GM18526 (cell line): ENCODE results near the gene RBM4B.

Experiments used
- POLR2A ChIP-seq: IDR thresholded peaks from 3 replicates; pipeline ENCODE4 v1.6.1; 2011; ENCODE audit not compliant: insufficient read length; ENCODE audit errors: extremely low read depth

RBM4B gene

DNA sequence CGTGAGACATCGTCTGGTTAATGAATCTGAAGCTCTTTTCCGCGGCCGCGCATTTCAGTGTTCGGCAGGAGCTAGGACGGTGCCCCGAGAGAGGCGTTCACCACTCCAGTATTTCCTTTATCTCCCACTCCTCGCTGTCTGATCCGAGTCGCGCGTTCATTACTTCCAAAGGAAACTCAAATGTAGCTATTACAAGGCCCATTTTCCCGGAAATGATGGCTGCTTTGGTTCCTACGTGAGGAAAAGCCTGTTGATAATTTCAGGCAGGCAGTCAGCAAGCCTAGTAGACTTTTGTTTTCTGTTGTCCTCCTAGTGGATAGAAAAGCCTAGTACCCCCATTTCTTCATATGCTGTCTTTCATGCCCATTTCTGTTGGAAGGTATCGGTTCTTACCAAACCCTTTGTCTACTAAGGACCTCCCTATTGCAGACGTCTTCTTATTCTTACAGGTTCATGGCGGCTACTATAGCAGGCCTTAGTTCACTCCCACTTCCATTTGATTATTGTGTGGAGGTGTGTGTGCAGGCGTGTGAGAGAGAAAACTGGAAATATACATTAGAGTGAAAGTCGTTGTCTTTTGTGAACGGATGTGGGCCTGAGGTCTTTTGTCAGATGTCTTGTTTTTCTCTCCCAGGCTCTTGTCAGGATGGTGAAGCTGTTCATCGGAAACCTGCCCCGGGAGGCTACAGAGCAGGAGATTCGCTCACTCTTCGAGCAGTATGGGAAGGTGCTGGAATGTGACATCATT, 38.4 kb downstream of the RBM4B start:
- TF ChIP-seq POLR2A: no peak

DNA sequence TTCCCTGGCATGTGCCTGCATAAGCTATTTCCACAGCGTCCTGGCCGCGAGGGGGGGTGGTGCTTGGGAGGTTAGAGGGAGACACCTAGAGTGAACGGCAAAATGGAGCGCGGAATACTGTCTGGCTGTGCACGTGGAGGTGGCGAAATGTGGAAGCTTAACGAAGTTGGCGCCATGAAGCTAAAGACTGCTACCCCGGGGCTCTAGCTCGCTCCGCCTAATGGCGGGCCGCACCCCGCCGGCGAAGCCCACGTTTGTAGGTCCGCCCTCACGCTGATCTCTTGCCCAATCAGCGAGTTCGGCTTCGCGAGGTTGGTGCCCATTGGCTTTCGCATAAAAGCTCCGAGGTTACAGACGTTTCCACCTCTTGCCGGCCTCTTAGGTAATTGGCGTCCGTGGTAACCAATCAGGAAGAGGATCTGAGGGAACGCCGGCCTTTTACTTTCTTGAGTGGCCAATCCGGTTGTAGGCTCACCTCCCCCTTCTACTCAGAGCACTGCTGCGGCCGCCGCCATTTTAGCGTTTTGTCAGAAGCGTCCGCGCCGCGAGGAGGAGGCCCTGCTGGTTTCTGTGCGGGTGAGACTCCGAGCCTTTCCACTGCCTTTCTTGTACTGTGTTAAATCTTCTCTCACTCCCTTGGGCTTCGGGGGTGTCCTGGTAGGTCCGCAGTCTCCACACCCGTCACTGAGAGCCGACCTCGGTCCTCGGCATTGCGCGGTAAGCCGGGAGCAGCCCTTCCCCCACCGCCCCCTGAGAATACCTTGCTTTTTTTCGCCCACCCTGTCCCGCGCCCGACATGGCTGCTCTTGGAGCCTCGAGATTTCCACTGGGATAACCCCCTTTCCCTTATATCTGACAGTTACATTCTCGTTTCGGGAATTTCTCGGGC, 39.3 kb downstream of the RBM4B start, which contains the start of gene RBM4:
TSS of gene RBM4 (plus strand) at position 527 of the 889 bp plus-strand sequence. CDS start 1,009 bp downstream, outside the sequence.
- peak; percentile 84 for TF ChIP-seq POLR2A

DNA sequence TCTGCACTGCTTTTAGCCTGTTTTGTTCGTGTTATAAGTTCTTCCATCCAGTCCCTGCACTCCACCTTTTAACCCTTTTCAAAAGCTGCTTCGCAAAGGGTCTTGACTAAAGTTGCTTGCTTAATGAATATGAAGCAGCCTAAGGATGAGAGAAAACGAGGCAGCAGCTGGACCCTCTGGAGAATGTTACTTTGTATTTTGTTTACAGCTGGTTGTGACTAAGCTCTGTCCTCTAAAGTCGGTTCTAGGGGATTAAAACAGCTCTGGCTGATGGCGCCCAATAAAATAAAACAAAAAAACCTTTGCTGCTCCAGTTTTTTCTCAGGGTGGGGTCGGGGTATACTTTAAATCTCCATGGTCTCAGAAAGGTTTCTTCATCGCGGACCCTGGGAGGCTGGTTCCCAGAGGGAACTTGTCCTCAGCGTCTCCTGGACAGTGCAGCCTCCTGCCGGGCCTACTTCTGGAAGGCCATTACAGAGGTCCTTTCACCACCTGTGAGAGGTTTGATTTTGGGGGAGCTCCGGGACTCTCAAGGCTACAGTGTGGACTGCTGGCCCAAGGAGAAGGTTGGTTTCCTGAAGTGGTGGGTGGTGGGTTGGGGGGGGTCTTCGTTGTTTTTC, 40.0 kb downstream of the RBM4B start:
- TF ChIP-seq POLR2A: no peak

DNA sequence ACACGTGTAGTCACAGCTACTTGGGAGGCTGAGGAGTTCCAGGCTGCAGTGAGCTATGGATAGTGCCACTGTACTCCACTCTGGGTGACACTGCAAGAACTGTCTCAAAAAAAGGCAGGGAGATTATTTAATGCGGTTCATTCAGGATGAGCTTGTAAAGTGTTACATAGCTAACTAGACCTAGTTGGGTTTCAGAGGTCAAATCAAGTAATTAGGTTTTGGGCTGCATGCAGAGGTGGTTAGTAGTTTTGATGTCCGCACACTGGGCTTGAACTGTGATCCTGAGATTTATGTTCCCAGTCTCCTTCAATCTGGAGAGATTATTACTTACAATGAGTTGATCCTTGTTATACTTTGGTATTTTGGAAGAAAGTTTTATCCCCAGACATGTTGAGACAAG, 41.3 kb downstream of the RBM4B start:
- no peak for TF ChIP-seq POLR2A

DNA sequence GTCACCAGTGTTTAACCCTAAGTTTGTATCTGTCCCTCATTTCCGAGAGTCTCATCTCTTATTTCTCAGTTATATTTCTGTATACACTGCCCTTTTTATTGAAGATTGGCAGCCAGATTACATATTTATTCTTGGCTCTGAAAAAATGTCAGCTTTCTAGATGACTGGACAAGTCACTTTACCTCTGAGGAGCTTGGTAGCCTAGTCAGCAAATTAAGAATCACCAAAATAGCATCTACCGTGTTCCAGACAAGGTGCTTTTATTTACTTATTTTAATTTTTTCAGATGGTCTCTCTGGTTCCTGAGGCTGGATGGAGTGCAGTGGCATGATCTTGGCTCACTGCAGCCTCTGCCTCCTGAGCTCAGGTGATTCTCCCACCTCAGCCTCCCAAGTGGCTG, 44.7 kb downstream of the RBM4B start:
- no peak for TF ChIP-seq POLR2A

DNA sequence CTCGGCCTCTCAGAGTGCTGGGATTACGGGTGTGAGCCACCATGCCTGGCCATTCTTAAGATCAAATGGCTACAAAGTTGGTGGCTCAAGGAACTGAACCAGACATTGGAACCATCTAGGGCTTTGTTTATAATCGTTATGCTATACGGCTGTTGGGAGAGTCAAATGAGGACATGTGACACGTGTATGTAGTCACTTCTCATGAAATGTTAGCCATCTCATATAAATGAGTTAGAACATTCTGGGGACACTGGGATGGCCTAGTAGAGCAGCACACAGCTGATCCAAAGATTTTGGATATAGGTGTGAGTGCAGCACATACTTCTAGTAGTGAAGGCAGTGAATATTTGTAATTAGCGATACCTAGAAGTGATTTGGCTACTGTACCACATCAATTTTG, 45.8 kb downstream of the RBM4B start:
- no peak for TF ChIP-seq POLR2A

DNA sequence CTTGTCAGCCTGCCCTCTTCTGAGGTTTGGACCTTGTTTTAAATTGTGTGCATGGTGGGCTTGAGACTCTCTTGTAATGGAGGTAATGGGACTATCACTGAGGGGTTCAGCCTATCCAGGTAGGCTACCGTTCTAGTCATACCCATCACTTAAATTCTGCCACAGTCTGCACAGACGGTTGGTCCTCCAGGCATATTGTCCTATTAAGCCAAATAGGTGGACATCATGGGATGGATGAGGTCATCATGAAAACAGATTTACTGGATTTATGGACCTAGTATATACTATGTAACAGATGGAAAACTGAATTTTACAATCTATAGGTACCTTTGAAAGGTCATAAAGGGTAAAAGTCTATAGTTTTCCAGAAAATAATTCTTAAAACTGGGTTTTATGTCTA, 48.3 kb downstream of the RBM4B start:
- TF ChIP-seq POLR2A: no peak

DNA sequence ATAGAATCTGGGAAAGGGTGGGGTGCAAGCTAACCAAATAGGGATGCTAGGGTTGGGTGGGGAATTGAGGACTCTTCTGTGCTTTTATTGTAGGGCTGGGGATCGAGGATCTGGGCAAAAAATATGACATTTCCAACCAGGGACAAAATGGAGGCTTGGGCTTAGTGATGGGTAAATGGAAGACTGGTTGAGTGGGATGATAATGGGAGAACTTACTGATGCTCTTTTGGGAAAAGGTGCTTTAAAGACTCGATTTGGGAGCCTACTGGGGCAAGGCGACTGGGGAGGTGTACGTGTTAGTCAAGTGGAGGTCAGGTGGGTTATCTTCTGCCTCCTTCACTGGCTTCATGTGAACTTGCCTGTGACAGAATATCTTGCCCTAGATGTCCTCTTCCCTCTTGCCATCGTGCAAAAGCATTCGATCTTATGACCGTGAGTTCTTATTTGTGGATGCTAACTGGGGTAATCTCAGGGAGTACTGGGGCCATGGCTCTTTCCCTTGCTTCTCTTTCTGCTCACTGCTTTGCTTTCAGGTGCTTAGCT, 49.6 kb downstream of the RBM4B start:
- TF ChIP-seq POLR2A: no peak

DNA sequence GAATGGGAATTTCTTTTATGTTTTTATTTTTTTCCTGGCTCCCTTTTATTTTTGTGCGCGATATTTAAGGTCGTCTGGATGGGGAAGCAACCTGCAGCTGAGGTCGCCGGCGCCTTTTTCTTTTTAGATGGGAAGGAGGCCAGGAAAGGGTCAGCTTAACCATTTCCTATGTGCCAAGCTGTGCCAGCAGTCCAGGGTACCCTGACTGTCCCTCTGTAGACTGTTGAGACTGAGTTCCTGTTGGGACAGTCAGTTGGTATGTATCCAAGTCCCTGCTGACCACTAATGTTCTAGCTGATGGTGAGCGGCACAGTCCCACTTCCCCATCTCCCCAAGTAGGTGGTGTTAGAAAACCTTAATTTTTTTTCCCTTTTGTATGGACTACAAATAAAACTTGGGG, 50.8 kb downstream of the RBM4B start:
- TF ChIP-seq POLR2A: peak; percentile 4

DNA sequence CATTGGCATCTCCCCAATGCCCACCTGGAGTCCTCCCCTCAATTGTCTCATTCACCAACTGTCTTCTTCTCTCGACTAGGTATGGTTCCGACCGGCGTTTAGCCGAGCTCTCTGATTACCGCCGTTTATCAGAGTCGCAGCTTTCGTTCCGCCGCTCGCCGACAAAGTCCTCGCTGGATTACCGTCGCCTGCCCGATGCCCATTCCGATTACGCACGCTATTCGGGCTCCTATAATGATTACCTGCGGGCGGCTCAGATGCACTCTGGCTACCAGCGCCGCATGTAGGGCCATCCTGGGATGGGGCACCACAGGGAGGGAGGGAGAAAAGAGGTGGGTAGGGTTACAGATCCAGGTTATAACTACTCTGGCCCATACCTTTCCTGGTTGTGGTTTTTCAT, 51.3 kb downstream of the RBM4B start:
- TF ChIP-seq POLR2A: no peak

DNA sequence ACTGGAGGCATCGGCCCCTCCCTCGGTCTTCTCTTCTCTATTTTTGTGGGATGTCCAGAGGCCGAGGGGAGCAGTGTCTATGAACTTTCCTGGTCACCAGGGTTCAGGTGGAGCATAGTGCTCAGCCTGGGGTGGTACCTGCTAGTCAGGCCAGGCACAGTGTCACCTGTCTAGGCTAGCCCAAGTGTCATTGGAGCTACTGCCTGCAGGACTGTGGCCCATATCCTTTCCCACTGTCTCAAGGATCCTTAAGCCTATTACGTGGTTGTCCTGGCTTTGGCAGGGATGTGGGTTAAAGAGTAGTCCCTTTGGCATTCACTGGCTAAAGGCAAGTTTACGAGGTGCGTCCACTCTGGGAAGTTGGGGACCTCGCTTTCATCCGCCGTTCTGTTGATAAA, 51.9 kb downstream of the RBM4B start:
- no peak for TF ChIP-seq POLR2A

DNA sequence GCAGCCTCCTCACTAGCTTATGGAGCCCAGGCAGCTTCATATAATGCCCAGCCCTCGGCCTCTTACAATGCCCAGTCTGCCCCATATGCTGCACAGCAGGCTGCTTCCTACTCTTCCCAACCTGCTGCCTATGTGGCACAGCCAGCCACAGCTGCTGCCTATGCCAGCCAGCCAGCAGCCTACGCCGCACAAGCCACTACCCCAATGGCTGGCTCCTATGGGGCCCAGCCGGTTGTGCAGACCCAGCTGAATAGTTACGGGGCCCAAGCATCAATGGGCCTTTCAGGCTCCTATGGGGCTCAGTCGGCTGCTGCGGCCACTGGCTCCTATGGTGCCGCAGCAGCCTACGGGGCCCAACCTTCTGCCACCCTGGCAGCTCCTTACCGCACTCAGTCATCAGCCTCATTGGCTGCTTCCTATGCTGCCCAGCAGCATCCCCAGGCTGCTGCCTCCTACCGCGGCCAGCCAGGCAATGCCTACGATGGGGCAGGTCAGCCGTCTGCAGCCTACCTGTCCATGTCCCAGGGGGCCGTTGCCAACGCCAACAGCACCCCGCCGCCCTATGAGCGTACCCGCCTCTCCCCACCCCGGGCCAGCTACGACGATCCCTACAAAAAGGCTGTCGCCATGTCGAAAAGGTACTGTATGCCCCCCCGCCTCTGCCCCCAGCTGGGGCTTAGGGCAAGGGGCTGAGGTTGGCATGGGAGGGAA, 52.5 kb downstream of the RBM4B start:
- TF ChIP-seq POLR2A: no peak

DNA sequence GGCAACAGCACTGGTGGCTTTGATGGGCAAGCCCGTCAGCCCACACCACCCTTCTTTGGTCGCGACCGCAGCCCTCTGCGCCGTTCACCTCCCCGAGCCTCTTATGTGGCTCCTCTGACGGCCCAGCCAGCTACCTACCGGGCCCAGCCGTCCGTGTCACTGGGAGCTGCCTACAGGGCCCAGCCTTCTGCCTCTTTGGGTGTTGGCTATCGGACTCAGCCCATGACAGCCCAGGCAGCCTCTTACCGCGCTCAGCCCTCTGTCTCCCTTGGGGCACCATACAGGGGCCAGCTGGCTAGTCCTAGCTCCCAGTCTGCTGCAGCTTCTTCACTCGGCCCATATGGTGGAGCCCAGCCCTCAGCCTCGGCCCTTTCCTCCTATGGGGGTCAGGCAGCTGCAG, 53.2 kb downstream of the RBM4B start:
- TF ChIP-seq POLR2A: no peak

DNA sequence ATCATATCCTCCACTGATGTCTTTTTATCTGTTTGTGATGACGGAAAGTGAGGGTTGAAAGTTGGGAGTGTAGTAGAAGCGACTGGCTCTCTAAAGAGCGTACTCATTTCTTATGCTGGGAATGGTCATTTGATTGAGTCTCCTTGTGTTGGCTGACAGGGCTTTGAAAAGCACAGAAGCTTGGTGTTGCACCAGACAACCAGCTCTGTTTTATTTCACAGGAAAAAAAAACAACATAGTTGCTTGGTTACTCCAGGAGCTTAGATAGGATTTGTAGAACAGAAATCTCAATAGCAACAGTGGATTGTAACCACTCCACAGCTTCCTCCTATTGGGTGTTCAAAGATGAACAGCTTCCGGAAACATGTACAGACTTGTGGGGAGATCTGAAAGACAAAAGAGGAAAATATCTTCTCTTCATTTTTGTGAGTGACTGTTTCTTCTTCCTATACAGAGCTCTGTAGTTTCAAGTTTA, 58.6 kb downstream of the RBM4B start:
- TF ChIP-seq POLR2A: no peak
